ENCODE measurements around the gene SPDYE4.
A peak's percentile ranks its signal among the peaks of the same experiment; 100 is the strongest.

Gene SPDYE4

GRCh38 chr17:8719291-8720246 is 38.8 kb downstream of the SPDYE4 start:
- TF ChIP-seq CTCF (IDR thresholded peaks at IDR 0.05; ENCODE audit: unreplicated experiment in 3 of 3): no peak
- Mint-ChIP-seq H3K4me3 (no peak overlapping the region), H3K9me3 (peaks cover 6% of the 10 kb centered on the region), H3K36me3 (ENCODE audit: low read depth) (no peaks in the 10 kb centered on the region), H3K27ac (peak overlapping the region in 2 of 3 experiments; percentile 54 to 64), H3K27me3 (ENCODE audit: low read depth) (peaks cover 6% of the 10 kb centered on the region), H3K4me1 (peaks cover 5% of the 10 kb centered on the region)

GRCh38 chr17:8718001-8718563 is 40.3 kb downstream of the SPDYE4 start:
- no peak overlapping the region for H3K27ac Mint-ChIP-seq
- peaks cover 11% of the 10 kb centered on the region for H3K4me1 Mint-ChIP-seq
- no peak for TF ChIP-seq CTCF (IDR thresholded peaks at IDR 0.05; ENCODE audit: unreplicated experiment in 3 of 3)
- H3K9me3 Mint-ChIP-seq: peaks cover 8% of the 10 kb centered on the region
- H3K27me3 Mint-ChIP-seq (ENCODE audit: low read depth): peaks cover 6% of the 10 kb centered on the region
- H3K36me3 Mint-ChIP-seq (ENCODE audit: low read depth): no peaks in the 10 kb centered on the region
- no peak overlapping the region for H3K4me3 Mint-ChIP-seq

- TF ChIP-seq CTCF (IDR thresholded peaks at IDR 0.05; ENCODE audit: unreplicated experiment in 3 of 3): no peak
- peaks cover 11% of the 10 kb centered on the region for H3K9me3 Mint-ChIP-seq
- peaks cover 34% of the 10 kb centered on the region for H3K4me1 Mint-ChIP-seq
- H3K27me3 Mint-ChIP-seq (ENCODE audit: low read depth): peaks cover 6% of the 10 kb centered on the region
- H3K4me3 Mint-ChIP-seq: no peak overlapping the region
- H3K36me3 Mint-ChIP-seq (ENCODE audit: low read depth): no peaks in the 10 kb centered on the region
- H3K27ac Mint-ChIP-seq: peak overlapping the region in 2 of 3 experiments; percentile 38 to 78
These were observed 44.5 kb downstream of the SPDYE4 start for GRCh38 chr17:8713878-8714277.

GRCh38 chr17:8713315-8713714 is 45.0 kb downstream of the SPDYE4 start:
- H3K9me3 Mint-ChIP-seq: peaks cover 11% of the 10 kb centered on the region
- H3K4me1 Mint-ChIP-seq: peaks cover 36% of the 10 kb centered on the region
- H3K27ac Mint-ChIP-seq: peak overlapping the region in 2 of 3 experiments; percentile 38 to 78
- no peaks in the 10 kb centered on the region for H3K36me3 Mint-ChIP-seq (ENCODE audit: low read depth)
- no peak for TF ChIP-seq CTCF (IDR thresholded peaks at IDR 0.05; ENCODE audit: unreplicated experiment in 3 of 3)
- peaks cover 6% of the 10 kb centered on the region for H3K27me3 Mint-ChIP-seq (ENCODE audit: low read depth)
- H3K4me3 Mint-ChIP-seq: no peak overlapping the region

GRCh38 chr17:8712698-8713097 is 45.6 kb downstream of the SPDYE4 start:
- H3K36me3 Mint-ChIP-seq (ENCODE audit: low read depth): no peaks in the 10 kb centered on the region
- H3K4me1 Mint-ChIP-seq: peaks cover 42% of the 10 kb centered on the region
- peaks cover 6% of the 10 kb centered on the region for H3K27me3 Mint-ChIP-seq (ENCODE audit: low read depth)
- H3K27ac Mint-ChIP-seq: peak overlapping the region; percentile 9 to 89 (median 38)
- no peak overlapping the region for H3K4me3 Mint-ChIP-seq
- TF ChIP-seq CTCF (IDR thresholded peaks at IDR 0.05; ENCODE audit: unreplicated experiment in 3 of 3): no peak
- H3K9me3 Mint-ChIP-seq: peaks cover 11% of the 10 kb centered on the region
